GM19438 (cell line): ENCODE data around the gene NPIPB9.

ENCODE experiments used
- ATAC-seq: cut with Tn5 transposase; IDR thresholded peaks from one replicate; pipeline ENCODE4 v1.9.1; 2021; ENCODE audit warnings: low read depth; ENCODE audit not compliant: unreplicated experiment

Gene NPIPB9

DNA sequence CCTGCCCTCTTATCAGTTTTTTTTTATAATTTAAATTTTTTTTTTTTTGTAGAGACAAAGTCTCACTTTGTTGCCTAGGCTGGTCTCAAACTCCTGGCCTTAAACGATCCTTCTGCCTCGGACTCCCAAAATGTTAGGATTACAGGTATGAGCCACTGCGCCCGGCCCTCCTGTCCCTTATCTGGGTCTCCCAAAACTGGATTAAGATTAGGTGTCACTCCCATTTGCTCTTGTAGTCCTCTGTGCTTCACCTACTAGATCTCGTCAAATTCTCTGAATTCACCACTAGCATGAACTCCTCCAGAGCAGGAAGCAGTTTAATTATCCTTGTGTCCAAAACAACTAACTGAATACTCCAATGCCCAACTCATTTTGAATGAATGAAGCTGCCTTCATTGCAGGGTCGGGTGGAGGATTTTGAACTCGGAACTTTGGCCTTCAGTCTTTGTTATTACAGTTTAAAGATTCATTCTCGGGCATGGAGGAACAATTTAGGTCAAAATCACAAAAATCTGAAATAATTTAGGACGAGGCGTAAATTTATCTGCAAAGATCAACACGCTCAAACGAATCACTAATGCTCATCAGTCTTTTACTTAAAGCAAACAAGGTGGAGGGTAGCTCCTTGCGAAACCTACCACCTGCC, 70.4 kb downstream of the NPIPB9 start:
- no peak for ATAC-seq
